CMK (cell line): ENCODE data around the gene ONECUT3.
A peak's percentile ranks its signal among the peaks of the same experiment; 100 is the strongest.

Experiments
- DNase-seq: peaks from one replicate; pipeline ENCODE4 v3.0.0-alpha.2; 2010; ENCODE audit warnings: low read depth

Gene ONECUT3

DNA sequence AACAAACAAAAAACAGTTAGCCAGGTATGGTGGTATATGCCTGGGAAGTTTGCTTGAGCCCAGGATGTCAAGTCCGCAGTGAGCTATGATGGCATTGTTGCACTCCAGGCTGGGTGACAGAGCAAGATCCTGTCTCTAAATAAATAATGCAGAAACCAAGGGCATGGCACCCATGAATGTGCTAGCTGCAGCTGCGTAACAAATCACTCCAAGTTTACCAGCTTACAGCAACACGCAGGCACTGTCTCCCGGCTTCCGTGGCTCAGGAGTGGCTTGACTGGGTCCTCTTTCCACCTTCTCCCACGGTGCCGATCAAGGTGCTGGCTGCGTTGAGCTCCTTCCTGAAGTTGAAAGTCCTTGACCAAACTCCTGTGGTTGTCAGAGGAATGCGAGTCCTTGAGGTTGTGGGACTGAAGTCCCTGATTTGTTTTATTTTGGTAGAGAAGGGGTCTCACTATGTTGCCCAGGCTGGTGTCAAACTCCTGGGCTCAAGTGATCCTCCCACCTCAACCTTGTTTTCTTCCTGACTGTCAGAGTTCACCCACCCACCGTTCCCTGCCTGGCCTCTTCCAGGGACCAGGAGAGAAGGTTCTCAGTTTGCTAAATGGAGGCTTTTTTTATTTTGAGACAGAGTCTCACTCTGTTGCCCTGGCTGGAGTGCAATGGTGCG, 13.2 kb upstream of the ONECUT3 start:
- DNase-seq: no peak

DNA sequence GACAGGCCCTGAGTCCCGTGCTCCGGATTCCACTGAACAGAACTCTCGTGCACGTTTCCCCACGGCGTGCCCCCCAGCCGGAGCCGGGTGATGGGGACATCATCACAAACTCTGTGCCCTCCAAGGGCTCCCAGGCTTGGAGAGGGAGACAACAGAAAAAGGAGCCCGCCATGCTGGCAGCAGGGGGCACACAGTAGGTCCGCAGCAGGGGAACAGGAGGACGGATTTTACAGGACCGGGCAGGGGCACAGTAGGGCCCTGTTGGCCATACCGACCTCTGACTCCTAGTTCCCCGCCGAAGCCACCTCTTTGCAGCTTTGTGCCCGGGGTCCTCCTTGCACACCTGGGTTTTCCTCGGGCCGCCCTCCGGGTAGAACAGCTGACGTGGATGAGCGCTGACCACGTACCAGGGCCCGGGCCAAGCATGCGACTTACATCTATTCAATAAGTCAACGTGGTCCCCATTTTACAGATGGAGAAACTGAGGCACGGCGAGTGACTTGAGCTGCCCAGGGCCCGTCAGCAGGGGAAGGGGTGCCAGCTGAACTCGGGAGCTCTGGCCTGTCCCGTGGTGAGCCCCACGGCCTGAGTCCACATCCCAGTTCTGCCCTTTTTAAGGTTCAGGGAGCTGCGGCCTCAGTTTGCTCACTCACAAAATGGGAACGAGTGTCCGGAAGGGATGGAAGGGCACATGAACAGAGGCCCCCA, 10.2 kb upstream of the ONECUT3 start:
- no peak for DNase-seq

DNA sequence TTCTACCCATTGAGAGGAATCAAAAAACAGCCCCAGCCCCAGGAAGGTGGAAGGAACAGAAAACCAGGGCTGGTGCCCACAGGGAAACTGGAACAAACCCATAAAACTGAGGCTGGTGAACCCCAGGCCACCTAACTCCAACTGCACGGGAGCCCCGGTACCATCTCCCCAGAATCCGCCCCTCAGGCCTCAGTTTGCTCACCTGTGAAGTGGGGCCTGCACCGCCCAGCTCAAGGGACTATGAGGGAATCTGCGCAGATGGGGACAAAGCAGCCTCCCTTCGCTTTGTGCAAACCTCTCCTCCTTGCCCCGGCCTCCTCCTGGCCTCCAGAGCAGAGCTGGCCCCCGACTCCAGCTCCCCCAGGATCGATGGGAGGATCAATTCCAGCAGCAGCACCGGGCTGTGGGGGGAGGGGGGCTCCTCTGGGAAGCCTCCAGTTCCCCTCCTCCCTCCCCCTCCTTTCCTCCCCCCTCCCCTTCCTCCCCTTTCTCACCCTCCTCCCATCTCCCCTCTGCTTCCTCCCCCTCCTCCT, 9.1 kb upstream of the ONECUT3 start:
- no peak for DNase-seq

- DNase-seq: no peak
These were observed 8.3 kb upstream of the ONECUT3 start for GRCh38 chr19:1744822-1745563.

GRCh38 chr19:1745589-1746031, 7.7 kb upstream of the ONECUT3 start:
- peak; percentile 72 for DNase-seq

- DNase-seq: no peak
These were observed 6.7 kb upstream of the ONECUT3 start for GRCh38 chr19:1746401-1747284.

DNA sequence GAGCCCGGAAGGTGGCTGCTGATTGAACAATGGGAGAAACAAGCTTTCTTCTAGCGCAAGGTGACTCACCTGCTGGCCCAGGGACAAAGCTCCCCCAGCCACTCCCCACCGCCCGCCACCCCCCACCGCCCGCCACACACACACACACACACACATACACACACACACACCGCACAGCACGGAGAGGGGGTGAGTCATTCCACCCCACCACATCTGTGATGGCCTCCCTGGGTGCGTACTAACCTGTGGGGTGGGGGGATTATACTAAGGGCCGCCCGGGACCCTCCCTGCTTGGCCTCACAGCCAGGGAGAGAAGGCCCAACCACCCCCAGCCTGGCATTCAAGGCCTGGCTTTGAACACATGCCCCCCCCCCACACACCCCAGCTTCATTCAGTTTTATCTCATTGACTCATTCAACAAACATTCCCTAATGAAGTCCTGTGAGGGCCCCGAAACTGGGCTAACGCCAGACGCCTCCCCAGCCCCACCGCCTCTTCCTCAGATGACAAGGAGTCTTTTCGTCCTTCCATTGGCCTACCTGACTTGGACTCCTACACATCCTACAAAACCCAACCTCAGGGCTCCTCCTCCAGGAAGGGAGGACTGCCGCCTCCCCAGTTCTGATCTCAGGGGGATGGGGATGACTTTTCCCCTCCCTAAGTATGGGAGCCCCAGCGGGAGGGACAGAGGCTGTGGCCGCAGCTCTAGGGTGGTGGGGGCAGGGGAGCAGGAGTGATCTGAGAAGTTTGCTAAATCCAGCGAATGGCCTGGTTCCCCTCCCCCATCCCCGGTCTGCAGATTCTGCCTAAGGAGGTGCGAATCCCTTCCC, 5.8 kb upstream of the ONECUT3 start:
- peak; percentile 62 for DNase-seq

DNA sequence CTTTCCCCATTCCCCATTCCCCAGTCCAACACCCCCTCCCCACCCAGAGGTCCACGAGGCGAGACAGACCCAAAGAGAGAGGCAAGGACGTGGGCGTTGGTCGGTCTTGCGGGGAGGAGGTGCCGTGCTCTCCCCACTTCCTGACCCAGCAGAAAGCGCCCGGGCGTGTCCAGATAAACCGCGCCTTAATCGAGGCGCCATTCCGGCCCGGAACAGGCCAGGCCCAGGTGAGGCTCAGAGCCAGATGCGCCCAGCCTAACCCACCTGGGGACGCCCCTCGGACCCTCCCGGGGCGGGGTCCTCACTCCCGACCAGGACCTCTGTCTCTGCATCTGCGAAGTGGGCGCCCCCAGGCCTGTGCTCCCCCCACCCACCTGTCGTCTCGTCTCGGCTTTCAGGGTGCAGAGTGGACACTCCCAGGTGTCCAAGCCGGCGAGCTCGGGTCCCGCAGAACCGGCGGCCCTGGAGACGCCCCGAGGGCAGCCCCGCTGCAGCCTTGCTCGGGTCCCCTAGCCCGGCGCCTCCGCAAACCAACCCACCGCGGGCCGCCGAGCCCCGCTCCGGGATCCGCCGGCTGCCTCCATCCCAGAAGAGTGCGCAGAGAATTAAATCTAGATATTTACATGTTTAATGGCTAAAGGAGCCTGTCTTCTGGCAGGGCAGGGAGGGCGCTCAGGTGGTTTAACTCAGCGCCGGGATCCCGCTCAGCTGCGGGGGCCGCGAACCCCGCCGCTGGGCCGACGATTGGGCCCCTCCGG, 5.0 kb upstream of the ONECUT3 start:
- no peak for DNase-seq

- DNase-seq: no peak
These were observed 4.4 kb upstream of the ONECUT3 start for GRCh38 chr19:1748873-1749341.

GRCh38 chr19:1749373-1750342, 3.6 kb upstream of the ONECUT3 start:
- no peak for DNase-seq

- no peak for DNase-seq
These were observed 2.8 kb upstream of the ONECUT3 start for GRCh38 chr19:1750343-1751021.

DNA sequence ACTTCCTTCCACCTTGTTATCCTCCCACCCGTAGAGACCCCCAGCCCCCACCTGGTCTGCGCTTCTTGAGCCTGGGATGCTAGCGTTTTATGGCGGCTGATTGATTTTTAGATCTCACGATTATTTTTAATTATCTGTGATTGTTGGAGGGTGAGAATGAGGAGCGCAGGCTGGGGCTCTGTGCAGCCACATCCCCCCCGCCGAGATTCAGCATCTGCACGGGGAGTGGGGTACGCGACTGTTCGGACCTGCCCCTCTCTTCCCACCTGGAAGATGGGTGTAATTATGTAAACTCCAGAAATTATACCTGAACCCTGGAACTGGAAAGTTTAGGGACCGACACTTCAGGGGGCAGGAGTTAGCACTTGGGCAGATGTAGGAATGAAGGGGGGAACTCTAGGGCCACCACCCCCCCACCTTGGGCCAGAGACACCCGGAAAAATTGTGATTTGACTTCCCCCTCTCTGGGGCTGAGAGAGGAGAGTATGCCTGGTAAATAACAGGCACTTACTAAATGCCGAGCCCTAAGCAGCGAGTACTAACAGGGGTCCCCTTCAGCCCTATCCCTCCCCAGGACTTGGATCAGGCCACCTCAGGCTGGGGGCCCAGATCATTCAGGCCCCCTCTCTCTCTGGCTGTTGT, 1.8 kb upstream of the ONECUT3 start:
- DNase-seq: no peak

GRCh38 chr19:1752009-1752756, 1.1 kb upstream of the ONECUT3 start:
- DNase-seq: no peak

GRCh38 chr19:1754018-1754635, 821 bp downstream of the ONECUT3 start:
- DNase-seq: no peak

- DNase-seq: no peak
These were observed 1.5 kb downstream of the ONECUT3 start for GRCh38 chr19:1754636-1755466.
